ENCODE data around the gene CMIP. TPM values are rescaled to one million over a fixed set of nuclear protein-coding genes. Genes with fewer than 3 reads are reported as not detected.

The CMIP gene
- total RNA-seq, 2 donors from 2014 or later = 30.1 to 95.1 TPM

- Histone ChIP-seq H3K4me1 (replicated peaks) (no peaks in the 10 kb centered on the region), H3K27me3 (replicated peaks; ENCODE audit: insufficient read depth) (no peaks in the 10 kb centered on the region), H3K36me3 (no peaks in the 10 kb centered on the region), H3K27ac (no peak overlapping the region), H3K4me3 (no peak overlapping the region), H3K9me3 (no peaks in the 10 kb centered on the region)
- intact Hi-C loops (cut with DNase I) = no loop called here
- WGBS = 56% methylated on average over 13 of the region's 13 CpGs
- no peak for DNase-seq (ENCODE audit: low spot score)
- TF ChIP-seq POLR2A (IDR thresholded peaks at IDR 0.05) (no peak), POLR2AphosphoS5 (IDR thresholded peaks at IDR 0.05) (peak; percentile 8)
These were observed 193.8 kb downstream of the CMIP start for GRCh38 chr16:81638286-81638945.

- 95% methylated on average over 8 of the region's 8 CpGs for WGBS
- Histone ChIP-seq H3K36me3 (no peaks in the 10 kb centered on the region), H3K27ac (no peak overlapping the region), H3K27me3 (replicated peaks; ENCODE audit: insufficient read depth) (no peaks in the 10 kb centered on the region), H3K4me1 (replicated peaks) (no peaks in the 10 kb centered on the region), H3K9me3 (no peaks in the 10 kb centered on the region), H3K4me3 (no peak overlapping the region)
- TF ChIP-seq CTCF (IDR thresholded peaks at IDR 0.05) (no peak), POLR2A (IDR thresholded peaks at IDR 0.05) (no peak)
- intact Hi-C loops (cut with DNase I) = no loop called here
- no peak for DNase-seq (ENCODE audit: low spot score)
These were observed 194.7 kb downstream of the CMIP start for GRCh38 chr16:81639348-81639747.

- 91% methylated on average over 15 of the region's 16 CpGs for WGBS
- no peak for TF ChIP-seq CTCF (IDR thresholded peaks at IDR 0.05)
- TF ChIP-seq POLR2AphosphoS5 (IDR thresholded peaks at IDR 0.05) = no peak
- no peak for TF ChIP-seq POLR2A (IDR thresholded peaks at IDR 0.05)
- Histone ChIP-seq H3K27ac (no peak overlapping the region), H3K36me3 (no peaks in the 10 kb centered on the region), H3K9me3 (no peaks in the 10 kb centered on the region), H3K27me3 (replicated peaks; ENCODE audit: insufficient read depth) (no peaks in the 10 kb centered on the region), H3K4me1 (replicated peaks) (no peaks in the 10 kb centered on the region), H3K4me3 (no peak overlapping the region)
- no peak for DNase-seq (ENCODE audit: low spot score)
- intact Hi-C loops (cut with DNase I) = no loop called here
These were observed 195.5 kb downstream of the CMIP start for GRCh38 chr16:81639931-81640680.

- intact Hi-C loops (cut with DNase I) = no loop called here
- no peak for DNase-seq (ENCODE audit: low spot score)
- H3K9me3 ChIP-seq = no peaks in the 10 kb centered on the region
These were observed 196.1 kb downstream of the CMIP start for GRCh38 chr16:81640681-81641070.

More at GRCh38 chr16:81640681-81641070, 196.1 kb downstream of the CMIP start:
- TF ChIP-seq POLR2AphosphoS5 (IDR thresholded peaks at IDR 0.05) (no peak), CTCF (IDR thresholded peaks at IDR 0.05) (no peak), POLR2A (IDR thresholded peaks at IDR 0.05) (no peak)
- Histone ChIP-seq H3K27me3 (replicated peaks; ENCODE audit: insufficient read depth) (no peaks in the 10 kb centered on the region), H3K36me3 (no peaks in the 10 kb centered on the region), H3K4me3 (no peak overlapping the region), H3K4me1 (replicated peaks) (no peaks in the 10 kb centered on the region), H3K27ac (no peak overlapping the region)
- WGBS = 88% methylated on average over 7 of the region's 7 CpGs

Data from prostate gland (tissue), 2 donors.